ENCODE measurements around the gene CRELD1.

DNA sequence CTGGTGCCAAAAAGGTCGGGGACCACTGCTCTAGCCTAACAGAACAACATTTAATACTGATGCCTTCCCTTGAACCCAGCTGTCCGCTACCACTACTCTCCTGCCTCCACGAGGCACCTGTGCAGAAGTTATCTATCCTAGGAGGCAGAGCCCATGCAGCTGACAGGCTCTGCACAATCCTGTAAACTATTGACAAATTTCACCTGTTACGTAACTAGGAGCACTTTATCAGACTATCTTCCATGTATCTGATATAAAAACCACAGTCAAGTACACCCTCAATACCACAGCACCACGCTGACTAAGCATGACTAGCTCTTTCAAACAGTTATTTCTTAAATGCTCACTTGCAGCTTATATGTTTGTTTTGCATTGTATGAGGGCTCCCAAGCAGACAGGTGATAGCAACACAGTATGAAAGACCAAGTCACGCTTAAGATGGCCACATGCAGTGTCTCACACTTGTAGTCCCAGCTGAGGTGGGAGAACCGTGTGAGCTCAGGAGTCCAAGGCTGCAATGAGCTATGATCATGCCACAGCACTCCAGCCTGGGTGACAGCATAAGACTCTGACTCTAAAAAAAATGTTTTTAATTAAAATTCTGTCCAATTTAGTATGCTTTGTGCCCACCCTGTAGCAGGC, 21.2 kb upstream of the CRELD1 start:
- TF ChIP-seq GATA3 (IDR thresholded peaks at IDR 0.05; ENCODE audit: low read depth, low read length) (no peak), GATA2 (IDR thresholded peaks at IDR 0.05; ENCODE audit: low read depth, low read length) (no peak)
